K562 (cell line): ENCODE data around the gene TMEM185B. TPM values are rescaled to one million over a fixed set of nuclear protein-coding genes. Genes with fewer than 3 reads are reported as not detected.

ENCODE experiments used
- ETV1 ChIP-seq: fragments of 450-650 bp; conservative IDR thresholded peaks from 2 replicates; pipeline ENCODE4 v1.6.1; 2016; ENCODE audit warnings: missing genetic modification characterization, control low read depth, low read depth, missing compliant biosample characterization
- FOSL1 ChIP-seq: fragments of 200-800 bp; sonication (Bioruptor generic); conservative IDR thresholded peaks from 2 replicates; pipeline ENCODE4 v1.6.1; 2016; ENCODE audit warnings: missing genetic modification characterization, missing compliant biosample characterization
- FOXJ2 ChIP-seq: fragments of 200-800 bp; sonication (Bioruptor generic); IDR thresholded peaks from 2 replicates; pipeline ENCODE4 v1.6.1; 2016; ENCODE audit warnings: missing genetic modification characterization, missing compliant biosample characterization
- HMGN3 ChIP-seq: IDR thresholded peaks from 2 replicates; pipeline ENCODE4 v1.6.1; 2011; ENCODE audit warnings: borderline replicate concordance, low read depth, mild to moderate bottlenecking, mixed read lengths, low read length; ENCODE audit not compliant: insufficient read length; ENCODE audit errors: extremely low read depth
- HMGXB4 ChIP-seq: sonication (generic); formaldehyde crosslinking; IDR thresholded peaks from 2 replicates; pipeline ENCODE4 v1.8.1; 2023; ENCODE audit warnings: mild to moderate bottlenecking, missing genetic modification reagents
- ILF3 ChIP-seq: fragments of 450-650 bp; IDR thresholded peaks from 2 replicates; pipeline ENCODE4 v1.6.1; 2018; ENCODE audit warnings: antibody characterized with exemption, mild to moderate bottlenecking, moderate library complexity, borderline replicate concordance
- MAFK ChIP-seq: IDR thresholded peaks from 2 replicates; pipeline ENCODE4 v1.6.1; 2011; ENCODE audit warnings: low read length, improper control_type of control experiment
- MEF2A ChIP-seq: IDR thresholded peaks from 2 replicates; pipeline ENCODE4 v1.6.1; 2011; ENCODE audit warnings: low read depth, mild to moderate bottlenecking, low read length, moderate library complexity; ENCODE audit not compliant: control insufficient read depth
- POLR2H ChIP-seq: IDR thresholded peaks from 2 replicates; pipeline ENCODE4 v1.6.1; 2016; ENCODE audit warnings: missing genetic modification characterization, low read depth, mild to moderate bottlenecking, control low read depth, missing compliant biosample characterization, moderate library complexity
- RREB1 ChIP-seq: fragments of 250-450 bp; sonication (Bioruptor Pico); IDR thresholded peaks from 2 replicates; pipeline ENCODE4 v1.4.0; 2020
- SMAD4 ChIP-seq: fragments of 250-450 bp; sonication (Bioruptor Pico); conservative IDR thresholded peaks from 2 replicates; pipeline ENCODE4 v1.8.0; 2021; ENCODE audit warnings: inconsistent platforms, mild to moderate bottlenecking, moderate library complexity
- SRSF1 ChIP-seq: fragments of 200-400 bp; formaldehyde crosslinking; IDR thresholded peaks from 2 replicates; pipeline ENCODE4 v1.6.1; 2017; ENCODE audit warnings: mild to moderate bottlenecking, low read depth, low read length, moderate library complexity
- STAT5B ChIP-seq: fragments of 250-450 bp; sonication (Bioruptor Pico); IDR thresholded peaks from 2 replicates; pipeline ENCODE4 v1.8.0; 2021; ENCODE audit warnings: mild to moderate bottlenecking, inconsistent platforms
- ZBTB1 ChIP-seq: sonication (generic); formaldehyde crosslinking; IDR thresholded peaks from 2 replicates; pipeline ENCODE4 v1.8.1; 2023; ENCODE audit warnings: missing genetic modification reagents, low read depth, mild to moderate bottlenecking, borderline replicate concordance
- ZBTB43 ChIP-seq: sonication (generic); formaldehyde crosslinking; IDR thresholded peaks from 2 replicates; pipeline ENCODE4 v1.8.0; 2023; ENCODE audit warnings: mild to moderate bottlenecking, missing genetic modification reagents
- ZNF232 ChIP-seq: sonication (generic); formaldehyde crosslinking; IDR thresholded peaks from 2 replicates; pipeline ENCODE4 v1.8.0; 2022; ENCODE audit warnings: mild to moderate bottlenecking, missing genetic modification reagents
- ZNF282 ChIP-seq: sonication (generic); formaldehyde crosslinking; IDR thresholded peaks from 2 replicates; pipeline ENCODE4 v1.8.1; 2023; ENCODE audit warnings: missing genetic modification reagents
- ZNF589 ChIP-seq: fragments of 200-800 bp; sonication (Bioruptor generic); IDR thresholded peaks from 2 replicates; pipeline ENCODE4 v1.6.1; 2016; ENCODE audit warnings: low read depth, missing genetic modification characterization, missing compliant biosample characterization
- polyA plus RNA-seq, 8 experiments: library from polyadenylated mRNA; depleted of rRNA in 4 of 8; stranded (reverse) in 5 of 8; unstranded in 3 of 8; fragments of >200 nt; fragmentation: Nextera tagmentation in 2 of 8; fragmentation: Illumina TruSeq in 1 of 8; extraction: Ambion mirVana in 2 of 8; extraction: Trizol in 1 of 8; gene quantifications; 2 replicates each; pipeline versions ENCODE4 v1.2.1 to v1.2.3, GENCODE V29; 2011 to 2014; ENCODE audit warnings: inconsistent platforms in 1 of 8, missing spikeins in 1 of 8
- total RNA-seq, 7 experiments: library from RNA; depleted of rRNA in 6 of 7; stranded (reverse); fragments of >200 nt in 6 of 7; fragmentation: Illumina TruSeq in 2 of 7; extraction: Trizol in 2 of 7; gene quantifications; 2 replicates each; pipeline versions ENCODE4 v1.2.1 to v1.2.3, GENCODE V29; 2011 to 2021; ENCODE audit warnings: low replicate concordance in 1 of 7

Gene TMEM185B
- total and polyA plus RNA-seq, 9 of the 15 experiments (the other 6 are each of a cell fraction or from before 2014, with no cell fraction given) = 2.9 to 28.2 (median 11.5) TPM

GRCh38 chr2:120223034-120223912 is at the start of gene TMEM185B (continued):
- TF ChIP-seq RREB1 (CRISPR knock-in tag) = no peak
- peak; percentile 0 for TF ChIP-seq HMGN3
- peak; percentile 70; the same call in 1 of the 2 replicates for TF ChIP-seq ILF3
- no peak for TF ChIP-seq STAT5B
- TF ChIP-seq POLR2H = peak; percentile 91
- TF ChIP-seq ZNF232 = no peak
- 0 out of 2 replicates have a peak, but pooled peaks have one; percentile 19 for TF ChIP-seq ZBTB43 (CRISPR knock-in tag)
- TF ChIP-seq SMAD4 (CRISPR knock-in tag) = peak; percentile 80
- TF ChIP-seq HMGXB4 (CRISPR knock-in tag) = 0 out of 2 replicates have a peak, but pooled peaks have one; percentile 36
- no peak for TF ChIP-seq MAFK
- TF ChIP-seq ZNF282 (CRISPR knock-in tag) = peak; percentile 97
- TF ChIP-seq FOXJ2 (tag) = peak; percentile 77
- peak; percentile 67; the same call in 1 of the 2 replicates for TF ChIP-seq ZNF589
- TF ChIP-seq ZBTB1 (CRISPR knock-in tag) = peak; percentile 76
- no peak for TF ChIP-seq SRSF1
- TF ChIP-seq ETV1 (tag) = peak; percentile 55; the same call in 1 of the 2 replicates
- peak; percentile 77 for TF ChIP-seq FOSL1 (tag)
- no peak for TF ChIP-seq MEF2A
